PC-9 (cell line): ENCODE results near the gene EFTUD2. TPM values are rescaled to one million over a fixed set of nuclear protein-coding genes. Genes with fewer than 3 reads are reported as not detected.

Experiments
- BruUV-seq: library from RNA; stranded (reverse); fragments of 400-500 nt; replicated peaks from 2 replicates; lab custom pipeline; 2021; lab: Mats Ljungman, UMichigan
- CTCF ChIA-PET: fragments of 300-600 bp; sonication (Branson Sonifier 250); formaldehyde crosslinking; loops from one replicate; lab custom pipeline; 2022; ENCODE audit warnings: antibody characterized with exemption; lab: Charles Lee
- POLR2A ChIA-PET: fragments of 300-600 bp; sonication (Branson Sonifier 250); formaldehyde crosslinking; loops from one replicate; lab custom pipeline; 2022; ENCODE audit warnings: antibody characterized with exemption; ENCODE audit not compliant: unreplicated experiment; lab: Charles Lee
- DNase-seq, 2 experiments: peaks; one replicate each; pipeline versions ENCODE4 v3.0.0 to v3.0.0-alpha.2; 2015 to 2022; ENCODE audit warnings: mixed read lengths in 1 of 2
- H2AFZ ChIP-seq: fragments of 200-600 bp; sonication (generic); 2 replicates; pipeline ENCODE4 v1.8.1; 2017; ENCODE audit warnings: antibody characterized with exemption
- H3F3A ChIP-seq: fragments of 200-600 bp; sonication (generic); 2 replicates; pipeline ENCODE4 v1.8.1; 2017; ENCODE audit warnings: antibody characterized with exemption, mild to moderate bottlenecking, low read depth; ENCODE audit not compliant: insufficient read depth
- H3K27ac ChIP-seq: fragments of 200-600 bp; sonication (generic); 2 replicates; pipeline ENCODE4 v1.6.1; 2016; ENCODE audit warnings: mixed run types
- H3K27me3 ChIP-seq: fragments of 200-600 bp; sonication (generic); 2 replicates; pipeline ENCODE4 v1.6.1; 2016; ENCODE audit warnings: low read depth, mixed run types; ENCODE audit not compliant: insufficient read depth
- H3K36me3 ChIP-seq: fragments of 200-600 bp; sonication (generic); 2 replicates; pipeline ENCODE4 v1.6.1; 2016; ENCODE audit warnings: low read depth, mixed run types
- H3K4me1 ChIP-seq: fragments of 200-600 bp; sonication (generic); replicated peaks from 2 replicates; pipeline ENCODE4 v1.6.1; 2016; ENCODE audit warnings: mixed run types; ENCODE audit not compliant: insufficient read depth
- H3K4me2 ChIP-seq: fragments of 200-600 bp; sonication (generic); 2 replicates; pipeline ENCODE4 v1.6.1; 2017; ENCODE audit warnings: mixed run types
- H3K4me3 ChIP-seq: fragments of 200-600 bp; sonication (generic); 2 replicates; pipeline ENCODE4 v1.6.1; 2016; ENCODE audit warnings: mixed run types
- H3K79me2 ChIP-seq: fragments of 200-600 bp; sonication (generic); 2 replicates; pipeline ENCODE4 v1.6.1; 2017; ENCODE audit warnings: low read depth, mixed run types
- H3K9me2 ChIP-seq: fragments of 200-600 bp; sonication (generic); 2 replicates; pipeline ENCODE4 v1.8.1; 2017; ENCODE audit warnings: mild to moderate bottlenecking; ENCODE audit not compliant: insufficient read depth
- H3K9me3 ChIP-seq: fragments of 200-600 bp; sonication (generic); 2 replicates; pipeline ENCODE4 v1.8.1; 2016; ENCODE audit warnings: low read depth; ENCODE audit not compliant: insufficient read depth
- H4K20me1 ChIP-seq: fragments of 200-600 bp; sonication (generic); 2 replicates; pipeline ENCODE4 v1.8.1; 2017; ENCODE audit not compliant: insufficient read depth
- EZH2 ChIP-seq: fragments of 200-600 bp; sonication (generic); IDR thresholded peaks from 2 replicates; pipeline ENCODE4 v1.8.0; 2017; ENCODE audit warnings: antibody characterized with exemption, low read depth
- intact Hi-C: fragments of 100-400 bp; cut with micrococcal nuclease; formaldehyde crosslinking; loops from one replicate; pipeline ENCODE4 v1.10.0; 2022; ENCODE audit not compliant: unreplicated experiment
- total RNA-seq: library from RNA; stranded (reverse); gene quantifications from 2 replicates; pipeline ENCODE4 v1.2.3, GENCODE V29; 2021
- TF ChIP-seq, protein P1 (sequence below): fragments of 200-600 bp; sonication (generic); conservative IDR thresholded peaks from 2 replicates; pipeline ENCODE4 v1.6.1; 2017; ENCODE audit warnings: mixed run types, antibody characterized with exemption, mild to moderate bottlenecking, moderate library complexity

Gene EFTUD2
- total RNA-seq, 1 experiment from 2014 or later: 126 TPM

DNA sequence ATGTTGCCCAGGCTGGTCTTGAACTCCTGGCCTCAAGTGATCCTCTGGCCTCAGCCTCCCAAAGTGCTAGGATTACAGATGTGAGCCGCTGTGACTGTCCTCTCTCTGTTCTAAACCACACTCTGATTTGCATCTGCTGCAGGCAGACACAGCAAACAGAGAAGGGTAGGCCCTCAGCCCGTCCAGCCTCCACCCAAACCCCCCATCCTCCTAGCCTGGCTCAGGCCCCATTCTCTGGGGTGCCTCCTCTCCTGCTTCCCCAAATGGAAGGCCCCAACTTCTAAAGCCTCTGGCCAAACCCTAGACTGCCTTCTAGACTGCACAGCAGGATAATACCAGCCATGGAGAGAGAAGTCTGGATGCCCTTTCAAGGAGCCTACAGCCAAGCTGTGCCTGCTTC lies 20.2 kb upstream of the EFTUD2 start:
- DNase-seq: no peak
- no peak overlapping the region for H3K27ac ChIP-seq
- H3K4me1 ChIP-seq: peaks cover 9% of the 10 kb centered on the region
- no peaks in the 10 kb centered on the region for H3K36me3 ChIP-seq
- no peak overlapping the region for H3K4me2 ChIP-seq
- no peak overlapping the region for H2AFZ ChIP-seq
- BruUV-seq: no TSS peak
- H3K4me3 ChIP-seq: no peak overlapping the region
- TF ChIP-seq EZH2: no peak
- TF ChIP-seq, protein P1, sequence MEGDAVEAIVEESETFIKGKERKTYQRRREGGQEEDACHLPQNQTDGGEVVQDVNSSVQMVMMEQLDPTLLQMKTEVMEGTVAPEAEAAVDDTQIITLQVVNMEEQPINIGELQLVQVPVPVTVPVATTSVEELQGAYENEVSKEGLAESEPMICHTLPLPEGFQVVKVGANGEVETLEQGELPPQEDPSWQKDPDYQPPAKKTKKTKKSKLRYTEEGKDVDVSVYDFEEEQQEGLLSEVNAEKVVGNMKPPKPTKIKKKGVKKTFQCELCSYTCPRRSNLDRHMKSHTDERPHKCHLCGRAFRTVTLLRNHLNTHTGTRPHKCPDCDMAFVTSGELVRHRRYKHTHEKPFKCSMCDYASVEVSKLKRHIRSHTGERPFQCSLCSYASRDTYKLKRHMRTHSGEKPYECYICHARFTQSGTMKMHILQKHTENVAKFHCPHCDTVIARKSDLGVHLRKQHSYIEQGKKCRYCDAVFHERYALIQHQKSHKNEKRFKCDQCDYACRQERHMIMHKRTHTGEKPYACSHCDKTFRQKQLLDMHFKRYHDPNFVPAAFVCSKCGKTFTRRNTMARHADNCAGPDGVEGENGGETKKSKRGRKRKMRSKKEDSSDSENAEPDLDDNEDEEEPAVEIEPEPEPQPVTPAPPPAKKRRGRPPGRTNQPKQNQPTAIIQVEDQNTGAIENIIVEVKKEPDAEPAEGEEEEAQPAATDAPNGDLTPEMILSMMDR: no peak
- H3K9me3 ChIP-seq: no peaks in the 10 kb centered on the region
- ChIA-PET POLR2A (interaction anchor here (0.7 kb wide), 1 partner anchor 216 kb away, joined by 3 read pairs; the partner anchor contains the start of gene ACBD4), CTCF (interaction anchor here (0.6 to 1.0 kb wide), 2 partner anchors 100 to 116 kb away, joined by 7 to 26 read pairs; no protein-coding TSS in a partner anchor)
- H3K27me3 ChIP-seq: peaks cover 8% of the 10 kb centered on the region; the same call in 1 of the 2 replicates
- no peaks in the 10 kb centered on the region for H3K9me2 ChIP-seq
- no peaks in the 10 kb centered on the region for H4K20me1 ChIP-seq
- H3K79me2 ChIP-seq: no peaks in the 10 kb centered on the region
- intact Hi-C loops: no loop called here
- peaks cover 15% of the 10 kb centered on the region; the same call in 1 of the 2 replicates for H3F3A ChIP-seq

DNA sequence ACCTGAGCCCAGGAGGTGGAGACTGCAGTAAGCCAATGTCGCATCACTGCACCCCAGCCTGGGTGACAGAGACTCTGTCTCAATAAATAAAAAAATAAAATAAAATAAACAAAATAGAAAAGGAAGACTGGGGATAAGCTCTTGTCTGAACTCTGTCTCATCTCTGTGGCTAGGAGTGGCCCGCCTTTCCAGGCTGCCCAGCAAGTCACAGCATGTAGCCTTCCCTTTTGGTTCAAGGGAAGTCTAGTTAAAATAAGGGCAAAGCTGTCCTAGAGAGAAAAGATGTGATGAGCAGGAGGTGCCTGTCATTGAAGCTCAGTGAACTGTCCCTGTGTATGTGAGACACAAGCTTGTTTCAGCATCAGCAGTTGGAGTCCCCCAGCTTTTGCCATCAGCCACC lies 18.8 kb upstream of the EFTUD2 start:
- Histone ChIP-seq H3K36me3 (no peaks in the 10 kb centered on the region), H3F3A (peaks cover 4% of the 10 kb centered on the region; the same call in 1 of the 2 replicates), H3K79me2 (no peaks in the 10 kb centered on the region), H2AFZ (no peak overlapping the region), H3K4me3 (no peak overlapping the region), H3K4me1 (peaks cover 9% of the 10 kb centered on the region), H3K4me2 (no peak overlapping the region), H3K9me3 (no peaks in the 10 kb centered on the region), H3K27ac (no peak overlapping the region), H3K9me2 (no peaks in the 10 kb centered on the region), H3K27me3 (peaks cover 8% of the 10 kb centered on the region; the same call in 1 of the 2 replicates), H4K20me1 (no peaks in the 10 kb centered on the region)
- DNase-seq: no peak
- ChIA-PET POLR2A (no interaction called here), CTCF (interaction anchor here (0.5 to 0.6 kb wide), 2 partner anchors 101 to 105 kb away, joined by 3 to 7 read pairs; no protein-coding TSS in a partner anchor)
- no TSS peak for BruUV-seq
- intact Hi-C loops: no loop called here
- TF ChIP-seq EZH2: no peak
- TF ChIP-seq, protein P1: no peak

DNA sequence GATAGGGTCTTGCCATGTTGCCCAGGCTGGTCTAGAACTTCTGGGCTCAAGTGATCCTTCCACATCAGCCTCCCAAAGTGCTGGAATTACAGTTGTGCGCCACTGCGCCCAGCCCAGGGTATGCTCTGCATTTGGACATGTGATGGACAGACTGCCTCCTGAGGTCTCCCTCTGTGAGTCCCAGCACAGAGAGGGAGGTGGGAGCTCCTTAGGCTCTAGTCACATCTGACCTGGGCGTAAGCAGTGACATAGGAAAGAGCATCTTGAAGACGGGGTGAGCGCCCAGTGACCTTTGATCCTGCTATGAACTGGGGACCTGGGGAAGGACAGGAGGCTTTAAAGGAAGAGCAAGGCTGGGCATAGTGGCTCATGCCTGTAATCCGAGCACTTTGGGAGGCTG lies 18.2 kb upstream of the EFTUD2 start:
- TF ChIP-seq, protein P1: no peak
- no peak for TF ChIP-seq EZH2
- H4K20me1 ChIP-seq: no peaks in the 10 kb centered on the region
- H3K4me3 ChIP-seq: no peak overlapping the region
- intact Hi-C loops: no loop called here
- no peaks in the 10 kb centered on the region for H3K79me2 ChIP-seq
- no peak overlapping the region for H2AFZ ChIP-seq
- DNase-seq: no peak
- H3K36me3 ChIP-seq: no peaks in the 10 kb centered on the region
- H3K9me3 ChIP-seq: no peaks in the 10 kb centered on the region
- H3K4me2 ChIP-seq: no peak overlapping the region
- POLR2A ChIA-PET: no interaction called here
- H3F3A ChIP-seq: peaks cover 4% of the 10 kb centered on the region; the same call in 1 of the 2 replicates
- BruUV-seq: no TSS peak
- H3K27me3 ChIP-seq: peaks cover 8% of the 10 kb centered on the region; the same call in 1 of the 2 replicates
- CTCF ChIA-PET: interaction anchor here (0.5 to 0.7 kb wide), 4 partner anchors 101 to 683 kb away, joined by 3 to 13 read pairs (median 6); no protein-coding TSS in a partner anchor
- H3K4me1 ChIP-seq: peaks cover 9% of the 10 kb centered on the region
- H3K27ac ChIP-seq: no peak overlapping the region
- H3K9me2 ChIP-seq: no peaks in the 10 kb centered on the region
